IPS DF 4.7 (cell line): ENCODE results near the gene PLXNA2.

Source experiments
- DNase-seq: peaks from one replicate; pipeline ENCODE4 v3.0.0-alpha.2; 2013; ENCODE audit warnings: low spot score; ENCODE audit errors: extremely low read depth

Gene PLXNA2

GRCh38 chr1:208242941-208243526, 1.1 kb downstream of the PLXNA2 start:
- no peak for DNase-seq

GRCh38 chr1:208242146-208242545, 2.0 kb downstream of the PLXNA2 start:
- DNase-seq: no peak

GRCh38 chr1:208241512-208241911, 2.7 kb downstream of the PLXNA2 start:
- no peak for DNase-seq

- DNase-seq: no peak
These were observed 3.4 kb downstream of the PLXNA2 start for GRCh38 chr1:208240662-208241355.

GRCh38 chr1:208239473-208240381, 4.5 kb downstream of the PLXNA2 start:
- DNase-seq: no peak

GRCh38 chr1:208238710-208239472, 5.3 kb downstream of the PLXNA2 start:
- no peak for DNase-seq

- no peak for DNase-seq
These were observed 6.9 kb downstream of the PLXNA2 start for GRCh38 chr1:208237241-208237640.

GRCh38 chr1:208235982-208236761, 8.0 kb downstream of the PLXNA2 start:
- no peak for DNase-seq

GRCh38 chr1:208235356-208235981, 8.7 kb downstream of the PLXNA2 start:
- DNase-seq: no peak

- no peak for DNase-seq
These were observed 9.5 kb downstream of the PLXNA2 start for GRCh38 chr1:208234721-208235120.

- DNase-seq: no peak
These were observed 10.2 kb downstream of the PLXNA2 start for GRCh38 chr1:208233978-208234377.

- no peak for DNase-seq
These were observed 10.6 kb downstream of the PLXNA2 start for GRCh38 chr1:208233546-208233945.

GRCh38 chr1:208232662-208233038, 11.5 kb downstream of the PLXNA2 start:
- DNase-seq: no peak

GRCh38 chr1:208231881-208232661, 12.1 kb downstream of the PLXNA2 start:
- DNase-seq: no peak

GRCh38 chr1:208230668-208231529, 13.3 kb downstream of the PLXNA2 start:
- DNase-seq: no peak

GRCh38 chr1:208228550-208228949, 15.6 kb downstream of the PLXNA2 start:
- DNase-seq: no peak

GRCh38 chr1:208228026-208228425, 16.2 kb downstream of the PLXNA2 start:
- no peak for DNase-seq

- DNase-seq: no peak
These were observed 16.8 kb downstream of the PLXNA2 start for GRCh38 chr1:208227366-208227765.
